IMR-90 (cell line): ENCODE data around the gene CMTM6. TPM values are rescaled to one million over a fixed set of nuclear protein-coding genes. Genes with fewer than 3 reads are reported as not detected.

ENCODE experiments used
- ATAC-seq: fragments of 200-7000 bp; cut with Tn5 transposase; 2 replicates; pipeline ENCODE4 v1.9.1; 2020; ENCODE audit warnings: low read depth, mild to moderate bottlenecking, moderate library complexity
- BruUV-seq: library from RNA; stranded (reverse); fragments of 400-500 nt; replicated peaks from 2 replicates; lab custom pipeline; 2021; lab: Mats Ljungman, UMichigan
- CTCF ChIA-PET: fragments of 300-600 bp; formaldehyde crosslinking; extraction: SDS; loops from one replicate; lab custom pipeline; 2021; ENCODE audit warnings: antibody characterized with exemption; lab: Yijun Ruan, JAX
- POLR2A ChIA-PET: fragments of 300-600 bp; sonication (Branson Sonifier 250); formaldehyde crosslinking; loops from one replicate; lab custom pipeline; 2022; ENCODE audit warnings: antibody characterized with exemption; ENCODE audit not compliant: unreplicated experiment; lab: Charles Lee
- DNase-seq: peaks from one replicate; pipeline ENCODE4 v3.0.0; 2013
- H2AFZ ChIP-seq: replicated peaks from 2 replicates; pipeline ENCODE3; 2013; ENCODE audit warnings: low read length, mild to moderate bottlenecking; ENCODE audit not compliant: poor library complexity
- H2AK5ac ChIP-seq: 2 replicates; pipeline ENCODE4 v1.6.1; 2013; ENCODE audit warnings: low read depth, low read length, inconsistent platforms
- H2AK9ac ChIP-seq: replicated peaks from 2 replicates; pipeline ENCODE3; 2013; ENCODE audit warnings: mild to moderate bottlenecking, low read depth, low read length, moderate library complexity; ENCODE audit not compliant: poor library complexity
- H2BK120ac ChIP-seq: 2 replicates; pipeline ENCODE4 v1.6.1; 2013; ENCODE audit warnings: low read depth, low read length, inconsistent platforms
- H2BK15ac ChIP-seq: 3 replicates; pipeline ENCODE4 v1.6.1; 2013; ENCODE audit warnings: low read depth, low read length, inconsistent platforms
- H2BK20ac ChIP-seq: 2 replicates; pipeline ENCODE4 v1.6.1; 2013; ENCODE audit warnings: low read depth, mild to moderate bottlenecking, inconsistent platforms, low read length, moderate library complexity
- H2BK5ac ChIP-seq: 2 replicates; pipeline ENCODE4 v1.6.1; 2013; ENCODE audit warnings: mild to moderate bottlenecking, low read depth, low read length, inconsistent platforms; ENCODE audit not compliant: poor library complexity, severe bottlenecking
- H3K14ac ChIP-seq: replicated peaks from 2 replicates; pipeline ENCODE4 v1.6.1; 2013; ENCODE audit warnings: low read depth, low read length, inconsistent platforms
- H3K18ac ChIP-seq: 2 replicates; pipeline ENCODE4 v1.6.1; 2013; ENCODE audit warnings: low read depth, low read length, control low read depth
- H3K23ac ChIP-seq: 2 replicates; pipeline ENCODE4 v1.6.1; 2013; ENCODE audit warnings: low read depth, low read length, inconsistent platforms
- H3K27ac ChIP-seq: 2 replicates; pipeline ENCODE4 v1.5.1; 2013; ENCODE audit warnings: mild to moderate bottlenecking, control low read depth, low read length; ENCODE audit not compliant: insufficient read depth
- H3K27me3 ChIP-seq: 2 replicates; pipeline ENCODE4 v1.6.1; 2013; ENCODE audit warnings: low read length; ENCODE audit not compliant: control insufficient read depth, insufficient read depth
- H3K36me3 ChIP-seq: 2 replicates; pipeline ENCODE4 v1.6.1; 2013; ENCODE audit warnings: low read length, mixed read lengths; ENCODE audit not compliant: control insufficient read depth, insufficient read depth
- H3K4ac ChIP-seq: 2 replicates; pipeline ENCODE4 v1.6.1; 2013; ENCODE audit warnings: low read depth, low read length, inconsistent platforms
- H3K4me1 ChIP-seq: 2 replicates; pipeline ENCODE4 v1.6.1; 2013; ENCODE audit warnings: low read length, mixed read lengths; ENCODE audit not compliant: control insufficient read depth, insufficient read depth
- H3K4me2 ChIP-seq: 2 replicates; pipeline ENCODE4 v1.6.1; 2013; ENCODE audit warnings: low read depth, mild to moderate bottlenecking, control low read depth, low read length, moderate library complexity
- H3K4me3 ChIP-seq: 2 replicates; pipeline ENCODE4 v1.5.1; 2013; ENCODE audit warnings: low read depth, mild to moderate bottlenecking, control low read depth, low read length, moderate library complexity; ENCODE audit not compliant: insufficient read depth
- H3K56ac ChIP-seq: 2 replicates; pipeline ENCODE4 v1.6.1; 2013; ENCODE audit warnings: low read length, inconsistent platforms; ENCODE audit not compliant: insufficient read depth; ENCODE audit errors: extremely low read depth
- H3K79me1 ChIP-seq, 2 experiments: 2 replicates each; pipeline ENCODE4 v1.6.1; 2013; ENCODE audit warnings: low read length in 2 of 2, inconsistent platforms in 1 of 2, low read depth in 1 of 2
- H3K9ac ChIP-seq: 2 replicates; pipeline ENCODE4 v1.6.1; 2013; ENCODE audit warnings: low read depth, low read length, control low read depth
- H3K9me1 ChIP-seq: 2 replicates; pipeline ENCODE4 v1.6.1; 2013; ENCODE audit warnings: low read length, inconsistent platforms; ENCODE audit not compliant: insufficient read depth
- H3K9me3 ChIP-seq: 2 replicates; pipeline ENCODE4 v1.6.1; 2013; ENCODE audit warnings: low read length; ENCODE audit not compliant: control insufficient read depth, insufficient read depth
- H4K20me1 ChIP-seq: 2 replicates; pipeline ENCODE4 v1.6.1; 2013; ENCODE audit warnings: low read length, inconsistent platforms; ENCODE audit not compliant: insufficient read depth
- H4K5ac ChIP-seq: 2 replicates; pipeline ENCODE4 v1.6.1; 2013; ENCODE audit warnings: mild to moderate bottlenecking, low read depth, low read length, control low read depth
- H4K8ac ChIP-seq, 2 experiments: 2 replicates each; pipeline ENCODE4 v1.6.1; 2013; ENCODE audit warnings: low read depth in 2 of 2, low read length in 2 of 2, control low read depth in 1 of 2, inconsistent platforms in 1 of 2
- H4K91ac ChIP-seq: 2 replicates; pipeline ENCODE4 v1.6.1; 2013; ENCODE audit warnings: low read depth, low read length, inconsistent platforms; ENCODE audit not compliant: insufficient read depth
- BHLHE40 ChIP-seq: fragments of 150-350 bp; IDR thresholded peaks from 2 replicates; pipeline ENCODE4 v1.6.1; 2016; ENCODE audit warnings: mild to moderate bottlenecking, low read depth, low read length
- CHD1 ChIP-seq: IDR thresholded peaks from 2 replicates; pipeline ENCODE4 v1.6.1; 2012; ENCODE audit warnings: low read depth, low read length, improper control_type of control experiment
- MAFK ChIP-seq: IDR thresholded peaks from 2 replicates; pipeline ENCODE4 v1.6.1; 2012; ENCODE audit warnings: low read depth, low read length, improper control_type of control experiment
- MAZ ChIP-seq: IDR thresholded peaks from 2 replicates; pipeline ENCODE4 v1.6.1; 2012; ENCODE audit warnings: low read depth, mild to moderate bottlenecking, low read length, improper control_type of control experiment, moderate library complexity, borderline replicate concordance
- MXI1 ChIP-seq: IDR thresholded peaks from 2 replicates; pipeline ENCODE4 v1.6.1; 2012; ENCODE audit warnings: low read depth, mild to moderate bottlenecking, low read length, moderate library complexity, borderline replicate concordance
- RCOR1 ChIP-seq: IDR thresholded peaks from 2 replicates; pipeline ENCODE4 v1.6.1; 2012; ENCODE audit warnings: mild to moderate bottlenecking, low read length, improper control_type of control experiment; ENCODE audit not compliant: insufficient replicate concordance
- SMC3 ChIP-seq: fragments of 150-350 bp; IDR thresholded peaks from 2 replicates; pipeline ENCODE4 v1.6.1; 2016; ENCODE audit warnings: low read depth, mild to moderate bottlenecking, antibody characterized with exemption, low read length, moderate library complexity
- WGBS, 2 experiments: methylation state at CpG; one replicate each; pipeline versions ENCODE4 v1.1.5 to v1.1.7; 2013; ENCODE audit warnings: missing lambda C conversion rate in 2 of 2; ENCODE audit not compliant: insufficient read length in 1 of 2; ENCODE audit errors: extremely low coverage in 2 of 2; 5-methylcytosine and 5-hydroxymethylcytosine counted together
- dilution Hi-C: fragments of 300-500 bp; cut with HindIII; formaldehyde crosslinking; loops from one replicate; pipeline ENCODE4 v1.14.3; 2018; ENCODE audit warnings: low sequenced_read_pairs; ENCODE audit not compliant: unreplicated experiment
- in situ Hi-C: fragments of 300-500 bp; cut with MboI; formaldehyde crosslinking; loops from 3 replicates; pipeline ENCODE4 v1.14.3; 2019; ENCODE audit warnings: low sequenced_read_pairs, inconsistent platforms, mixed read lengths
- intact Hi-C: fragments of 100-400 bp; cut with micrococcal nuclease; formaldehyde crosslinking; loops from 2 replicates; pipeline ENCODE4 v1.10.0; 2022
- polyA plus RNA-seq, 3 experiments: library from polyadenylated mRNA; depleted of rRNA; stranded (reverse); fragments of >200 nt; gene quantifications; 2 replicates each; pipeline ENCODE4 v1.2.3, GENCODE V29; 2012; ENCODE audit warnings: low replicate concordance in 1 of 3
- total RNA-seq: library from RNA; depleted of rRNA; stranded (reverse); fragments of >200 nt; gene quantifications from 2 replicates; pipeline ENCODE4 v1.2.3, GENCODE V29; 2012
- TF ChIP-seq, protein P1 (sequence below): conservative IDR thresholded peaks from 2 replicates; pipeline ENCODE4 v1.5.1; 2012; ENCODE audit warnings: mild to moderate bottlenecking, low read depth, low read length, improper control_type of control experiment
- TF ChIP-seq, protein P2 (sequence below): fragments of 150-350 bp; IDR thresholded peaks from 2 replicates; pipeline ENCODE4 v1.6.1; 2017; ENCODE audit warnings: mild to moderate bottlenecking, antibody characterized with exemption, low read length, low read depth

Gene CMTM6
- total and polyA plus RNA-seq, 2 of the 4 experiments (the other 2 are of a cell fraction), result 29.4 to 36.6 TPM

DNA sequence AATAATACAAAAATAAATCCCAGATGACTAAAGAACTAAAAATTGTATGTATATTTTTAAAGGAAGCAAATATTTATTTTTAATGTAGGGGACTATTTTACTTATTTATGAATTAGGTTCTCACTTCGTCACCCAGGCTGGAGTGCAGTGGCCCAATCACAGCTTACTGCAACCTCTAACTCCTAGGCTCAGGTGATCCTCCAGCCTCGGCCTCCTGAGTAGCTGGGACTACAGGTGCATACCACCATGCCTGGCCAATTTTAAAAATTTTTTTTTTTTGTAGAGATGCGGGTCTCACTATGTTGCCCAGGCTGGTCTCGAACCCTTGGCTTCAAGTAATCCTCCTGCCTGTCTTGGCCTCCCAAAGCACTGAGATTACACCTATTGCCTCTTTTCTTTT, 68.4 kb downstream of the CMTM6 start:
- Histone ChIP-seq H3K4me1 (peaks cover 5% of the 10 kb centered on the region; the same call in 1 of the 2 replicates), H3K4me3 (no peak overlapping the region), H4K8ac (no peak overlapping the region), H4K91ac (no peak overlapping the region), H2BK15ac (no peak overlapping the region), H4K5ac (no peak overlapping the region), H3K9ac (no peak overlapping the region), H2AFZ (no peak overlapping the region), H3K27me3 (no peaks in the 10 kb centered on the region), H2BK120ac (no peak overlapping the region), H4K20me1 (peaks cover 8% of the 10 kb centered on the region), H3K9me1 (0 out of 2 replicates have a peak, but pooled peaks cover 6% of the 10 kb centered on the region), H3K23ac (no peak overlapping the region), H3K4ac (no peak overlapping the region), H2BK5ac (no peak overlapping the region), H3K56ac (no peak overlapping the region), H3K14ac (no peak overlapping the region), H3K9me3 (no peaks in the 10 kb centered on the region), H2AK9ac (no peak overlapping the region), H2AK5ac (no peak overlapping the region), H3K4me2 (no peak overlapping the region), H2BK20ac (no peak overlapping the region), H3K18ac (no peak overlapping the region), H3K36me3 (no peaks in the 10 kb centered on the region), H3K79me1 (peaks cover 0 to 32% of the 10 kb centered on the region in 2 experiments), H3K27ac (no peak overlapping the region)
- BruUV-seq, result no TSS peak
- in situ Hi-C loops (no loop called here), intact Hi-C loops (no loop called here), dilution Hi-C loops (no loop called here)
- ChIA-PET CTCF (no interaction called here), POLR2A (no interaction called here)
- ATAC-seq (no peak), DNase-seq (no peak)
- WGBS, 2 experiments, result no CpG with 5 or more reads among the region's 4 CpGs
- TF ChIP-seq BHLHE40 (no peak), RCOR1 (no peak), CHD1 (no peak), MXI1 (no peak), SMC3 (no peak), MAZ (no peak), MAFK (no peak)
- TF ChIP-seq, protein P1, sequence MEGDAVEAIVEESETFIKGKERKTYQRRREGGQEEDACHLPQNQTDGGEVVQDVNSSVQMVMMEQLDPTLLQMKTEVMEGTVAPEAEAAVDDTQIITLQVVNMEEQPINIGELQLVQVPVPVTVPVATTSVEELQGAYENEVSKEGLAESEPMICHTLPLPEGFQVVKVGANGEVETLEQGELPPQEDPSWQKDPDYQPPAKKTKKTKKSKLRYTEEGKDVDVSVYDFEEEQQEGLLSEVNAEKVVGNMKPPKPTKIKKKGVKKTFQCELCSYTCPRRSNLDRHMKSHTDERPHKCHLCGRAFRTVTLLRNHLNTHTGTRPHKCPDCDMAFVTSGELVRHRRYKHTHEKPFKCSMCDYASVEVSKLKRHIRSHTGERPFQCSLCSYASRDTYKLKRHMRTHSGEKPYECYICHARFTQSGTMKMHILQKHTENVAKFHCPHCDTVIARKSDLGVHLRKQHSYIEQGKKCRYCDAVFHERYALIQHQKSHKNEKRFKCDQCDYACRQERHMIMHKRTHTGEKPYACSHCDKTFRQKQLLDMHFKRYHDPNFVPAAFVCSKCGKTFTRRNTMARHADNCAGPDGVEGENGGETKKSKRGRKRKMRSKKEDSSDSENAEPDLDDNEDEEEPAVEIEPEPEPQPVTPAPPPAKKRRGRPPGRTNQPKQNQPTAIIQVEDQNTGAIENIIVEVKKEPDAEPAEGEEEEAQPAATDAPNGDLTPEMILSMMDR, result no peak
- TF ChIP-seq, protein P2, sequence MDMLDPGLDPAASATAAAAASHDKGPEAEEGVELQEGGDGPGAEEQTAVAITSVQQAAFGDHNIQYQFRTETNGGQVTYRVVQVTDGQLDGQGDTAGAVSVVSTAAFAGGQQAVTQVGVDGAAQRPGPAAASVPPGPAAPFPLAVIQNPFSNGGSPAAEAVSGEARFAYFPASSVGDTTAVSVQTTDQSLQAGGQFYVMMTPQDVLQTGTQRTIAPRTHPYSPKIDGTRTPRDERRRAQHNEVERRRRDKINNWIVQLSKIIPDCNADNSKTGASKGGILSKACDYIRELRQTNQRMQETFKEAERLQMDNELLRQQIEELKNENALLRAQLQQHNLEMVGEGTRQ, result no peak
